ENCODE results near the gene ATP10B. TPM values are rescaled to one million over a fixed set of nuclear protein-coding genes. Genes with fewer than 3 reads are reported as not detected.

The ATP10B gene
- total RNA-seq, 4 donors from 2014 or later = 17.9 to 29.6 (median 23.5) TPM

DNA sequence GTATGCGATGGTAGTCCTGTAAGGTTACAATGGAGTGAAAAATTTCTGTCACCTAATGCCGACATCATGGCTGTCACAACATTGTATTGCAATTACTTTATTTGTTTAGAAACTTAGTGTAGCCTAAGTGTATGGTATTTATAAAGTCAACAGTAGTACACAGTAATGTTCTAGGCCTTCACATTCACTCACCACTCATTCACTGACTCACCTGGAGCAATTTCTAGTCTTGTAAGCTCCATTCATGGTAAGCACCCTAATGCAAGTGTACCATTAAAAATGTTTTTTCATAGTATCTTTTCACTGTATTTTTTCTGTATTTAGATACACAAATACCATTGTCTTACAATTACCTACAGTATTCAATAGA is 58.5 kb downstream of the ATP10B start:
- 93 to 97% methylated on average over 2 of the region's 2 CpGs for WGBS, 2 donors
- DNase-seq (ENCODE audit: low spot score in 2 of 2) = no peak
- H3K4me3 ChIP-seq (ENCODE audit: low read depth, poor library complexity, severe bottlenecking) = no peak overlapping the region
- TF ChIP-seq, protein P1, sequence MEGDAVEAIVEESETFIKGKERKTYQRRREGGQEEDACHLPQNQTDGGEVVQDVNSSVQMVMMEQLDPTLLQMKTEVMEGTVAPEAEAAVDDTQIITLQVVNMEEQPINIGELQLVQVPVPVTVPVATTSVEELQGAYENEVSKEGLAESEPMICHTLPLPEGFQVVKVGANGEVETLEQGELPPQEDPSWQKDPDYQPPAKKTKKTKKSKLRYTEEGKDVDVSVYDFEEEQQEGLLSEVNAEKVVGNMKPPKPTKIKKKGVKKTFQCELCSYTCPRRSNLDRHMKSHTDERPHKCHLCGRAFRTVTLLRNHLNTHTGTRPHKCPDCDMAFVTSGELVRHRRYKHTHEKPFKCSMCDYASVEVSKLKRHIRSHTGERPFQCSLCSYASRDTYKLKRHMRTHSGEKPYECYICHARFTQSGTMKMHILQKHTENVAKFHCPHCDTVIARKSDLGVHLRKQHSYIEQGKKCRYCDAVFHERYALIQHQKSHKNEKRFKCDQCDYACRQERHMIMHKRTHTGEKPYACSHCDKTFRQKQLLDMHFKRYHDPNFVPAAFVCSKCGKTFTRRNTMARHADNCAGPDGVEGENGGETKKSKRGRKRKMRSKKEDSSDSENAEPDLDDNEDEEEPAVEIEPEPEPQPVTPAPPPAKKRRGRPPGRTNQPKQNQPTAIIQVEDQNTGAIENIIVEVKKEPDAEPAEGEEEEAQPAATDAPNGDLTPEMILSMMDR (IDR thresholded peaks at IDR 0.05) = no peak
- TF ChIP-seq POLR2A (IDR thresholded peaks at IDR 0.05) = no peak
- intact Hi-C loops (cut with DNase I; ENCODE audit: low total_unique reads) = no loop called here

DNA sequence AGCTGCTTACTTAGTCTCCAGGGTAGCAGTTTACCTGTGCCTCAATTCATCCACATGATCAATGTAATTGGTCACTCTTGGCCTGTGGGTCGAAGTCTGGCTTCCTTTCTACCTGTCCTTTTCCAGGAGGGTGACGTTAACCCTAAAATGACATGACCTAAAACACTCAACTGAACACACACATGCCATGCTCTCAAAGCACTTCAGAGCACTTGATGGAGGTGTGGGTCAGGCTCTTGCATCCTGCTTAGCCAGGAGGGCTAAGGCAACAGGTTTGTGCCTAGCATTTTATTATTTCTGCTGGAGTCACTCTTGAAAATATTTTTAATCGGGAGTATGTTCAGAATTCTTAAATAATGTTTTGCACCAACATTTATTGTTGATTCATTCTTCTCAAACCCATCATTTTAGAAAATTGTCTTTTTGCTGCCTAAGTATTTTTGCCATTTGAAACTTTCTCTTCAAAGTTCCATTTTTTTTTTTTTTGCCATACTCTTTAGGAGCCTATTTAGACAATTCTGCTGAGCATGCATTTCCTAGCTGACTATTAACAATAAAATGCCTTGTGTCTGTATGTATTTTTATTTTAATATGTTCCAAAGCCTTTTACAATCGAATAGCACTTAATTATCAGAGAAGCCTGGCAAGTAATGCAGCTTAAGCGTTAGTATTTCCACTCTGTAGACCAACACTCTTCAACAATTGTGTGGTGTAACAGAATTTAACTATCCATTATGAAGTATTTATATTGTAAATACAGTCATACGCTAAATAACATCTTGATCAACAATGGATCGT is 59.1 kb downstream of the ATP10B start:
- H3K4me3 ChIP-seq (ENCODE audit: low read depth, poor library complexity, severe bottlenecking) = no peak overlapping the region
- TF ChIP-seq, protein P1 (IDR thresholded peaks at IDR 0.05) = no peak
- TF ChIP-seq POLR2A (IDR thresholded peaks at IDR 0.05) = no peak
- WGBS, 2 donors = 83 to 87% methylated on average over 7 of the region's 7 CpGs
- intact Hi-C loops (cut with DNase I; ENCODE audit: low total_unique reads) = no loop called here
- DNase-seq (ENCODE audit: low spot score in 2 of 2) = no peak

DNA sequence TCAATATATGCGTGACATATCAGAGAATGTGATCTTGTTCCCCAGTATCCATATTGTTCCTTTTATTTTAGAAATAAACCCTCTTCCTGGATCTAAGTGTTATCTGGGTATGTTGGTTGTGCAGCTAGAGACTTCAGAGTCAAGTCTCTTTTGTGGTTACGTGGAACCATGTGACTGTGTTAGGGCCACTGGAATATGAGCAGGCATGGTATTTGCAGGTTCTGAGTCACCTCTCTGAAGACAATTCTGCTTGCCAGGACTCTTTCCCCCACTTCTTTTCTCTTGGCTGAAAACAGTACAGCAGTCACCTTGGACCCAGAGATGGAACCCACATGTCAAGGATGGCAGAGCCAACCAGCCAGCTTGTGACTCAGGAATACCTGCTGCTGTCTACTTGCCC is 59.7 kb downstream of the ATP10B start:
- TF ChIP-seq, protein P1 (IDR thresholded peaks at IDR 0.05) = no peak
- no peak for TF ChIP-seq POLR2A (IDR thresholded peaks at IDR 0.05)
- DNase-seq (ENCODE audit: low spot score in 2 of 2) = no peak
- 86 to 93% methylated on average over 2 of the region's 2 CpGs for WGBS, 2 donors
- H3K4me3 ChIP-seq (ENCODE audit: low read depth, poor library complexity, severe bottlenecking) = no peak overlapping the region
- intact Hi-C loops (cut with DNase I; ENCODE audit: low total_unique reads) = no loop called here

DNA sequence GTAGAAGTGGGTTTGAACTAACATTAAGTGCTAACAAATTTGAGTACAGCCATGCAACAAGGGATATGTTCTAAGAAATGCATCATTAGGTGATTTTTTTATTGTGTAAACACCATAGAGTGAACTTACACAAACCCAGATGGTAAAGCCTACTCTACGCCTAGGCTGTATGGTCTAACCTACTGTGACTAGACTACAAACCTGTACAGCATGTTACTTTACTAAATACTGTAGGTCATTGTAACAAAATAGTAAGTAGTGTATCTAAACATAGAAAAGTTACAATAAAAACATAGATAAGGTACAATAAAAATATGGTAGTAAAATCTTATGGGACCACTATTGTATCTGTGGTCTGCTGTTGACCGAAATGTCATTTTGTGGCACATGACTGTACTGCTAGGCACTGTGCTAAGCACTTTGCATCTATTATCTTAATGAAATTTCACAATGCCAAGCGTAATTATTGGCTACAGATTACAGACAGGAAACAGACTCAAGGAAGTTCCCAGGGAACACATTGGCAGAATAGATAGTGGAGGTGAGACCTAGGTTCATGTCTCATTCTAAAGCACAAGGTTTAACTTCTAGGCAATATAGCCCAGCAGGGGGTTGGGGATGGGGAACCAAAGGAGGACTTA is 62.7 kb downstream of the ATP10B start:
- TF ChIP-seq, protein P1 (IDR thresholded peaks at IDR 0.05) = no peak
- no peak for TF ChIP-seq POLR2A (IDR thresholded peaks at IDR 0.05)
- intact Hi-C loops (cut with DNase I; ENCODE audit: low total_unique reads) = no loop called here
- no peak overlapping the region for H3K4me3 ChIP-seq (ENCODE audit: low read depth, poor library complexity, severe bottlenecking)
- no peak for DNase-seq (ENCODE audit: low spot score in 2 of 2)
- WGBS, 2 donors = 82 to 88% methylated on average over 3 of the region's 3 CpGs

DNA sequence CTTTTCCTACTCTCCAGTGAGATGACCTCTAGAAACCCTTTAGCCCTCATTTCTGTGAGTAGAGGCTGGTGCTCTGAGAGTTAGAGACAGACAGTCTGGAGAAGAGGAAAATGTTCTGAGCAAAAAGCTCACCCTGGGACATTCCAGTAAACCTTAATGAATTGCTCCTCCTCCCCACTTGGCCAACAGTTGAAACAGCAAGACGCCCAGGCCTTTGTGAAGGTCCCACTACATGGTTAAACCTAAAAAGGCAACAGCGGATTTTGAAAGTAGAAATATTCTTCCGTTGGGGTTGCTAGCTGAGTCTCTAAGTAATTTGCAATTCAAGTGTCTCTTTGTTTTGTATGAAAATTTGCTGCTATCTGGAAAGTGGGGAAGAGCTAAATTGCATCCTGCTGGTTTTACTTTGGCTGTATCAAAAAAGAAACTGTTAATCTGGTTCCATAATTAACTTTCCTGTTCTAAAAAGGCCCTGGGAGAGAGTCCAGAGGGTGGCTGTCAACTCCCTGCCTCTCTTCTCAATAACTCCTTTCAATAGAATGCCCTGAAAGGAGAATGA is 63.8 kb downstream of the ATP10B start:
- no peak for TF ChIP-seq POLR2A (IDR thresholded peaks at IDR 0.05)
- TF ChIP-seq, protein P1 (IDR thresholded peaks at IDR 0.05) = no peak
- DNase-seq (ENCODE audit: low spot score in 2 of 2) = no peak
- WGBS, 2 donors = 68 to 78% methylated on average over 3 of the region's 3 CpGs
- intact Hi-C loops (cut with DNase I; ENCODE audit: low total_unique reads) = no loop called here
- no peak overlapping the region for H3K4me3 ChIP-seq (ENCODE audit: low read depth, poor library complexity, severe bottlenecking)
